SHP77 (cell line): ENCODE measurements around the gene CDH24.

Experiments used
- DNase-seq, 2 experiments: peaks; one replicate each; lab custom pipeline; 2025; lab: John Stamatoyannopoulos, UW

CDH24 gene

GRCh38 chr14:23043145-23043544 is 14.2 kb downstream of the CDH24 start:
- no peak for DNase-seq

DNA sequence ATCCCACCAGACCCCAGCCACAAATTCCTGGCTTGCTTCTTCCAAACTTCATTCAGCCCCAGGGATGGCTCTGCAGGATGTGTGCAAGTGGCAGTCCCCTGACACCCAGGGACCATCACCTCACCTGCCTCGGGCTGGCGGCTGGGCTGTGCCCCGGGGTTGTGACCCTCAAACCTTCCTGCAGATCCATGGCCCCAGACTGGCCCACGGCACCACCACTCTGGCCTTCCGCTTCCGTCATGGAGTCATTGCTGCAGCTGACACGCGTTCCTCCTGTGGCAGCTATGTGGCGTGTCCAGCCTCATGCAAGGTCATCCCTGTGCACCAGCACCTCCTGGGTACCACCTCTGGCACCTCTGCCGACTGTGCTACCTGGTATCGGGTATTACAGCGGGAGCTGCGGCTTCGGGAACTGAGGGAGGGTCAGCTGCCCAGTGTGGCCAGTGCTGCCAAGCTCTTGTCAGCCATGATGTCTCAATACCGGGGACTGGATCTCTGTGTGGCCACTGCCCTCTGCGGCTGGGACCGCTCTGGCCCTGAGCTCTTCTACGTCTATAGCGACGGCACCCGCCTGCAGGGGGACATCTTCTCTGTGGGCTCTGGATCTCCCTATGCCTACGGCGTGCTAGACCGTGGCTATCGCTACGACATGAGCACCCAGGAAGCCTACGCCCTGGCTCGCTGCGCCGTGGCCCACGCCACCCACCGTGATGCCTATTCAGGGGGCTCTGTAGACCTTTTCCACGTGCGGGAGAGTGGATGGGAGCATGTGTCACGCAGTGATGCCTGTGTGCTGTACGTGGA is 15.0 kb downstream of the CDH24 start, which contains the start of gene PSMB11:
TSS of gene PSMB11 (plus strand) at position 51 of the 804 bp plus-strand sequence. CDS start at position 65, 14 bp downstream.
- DNase-seq: no peak

DNA sequence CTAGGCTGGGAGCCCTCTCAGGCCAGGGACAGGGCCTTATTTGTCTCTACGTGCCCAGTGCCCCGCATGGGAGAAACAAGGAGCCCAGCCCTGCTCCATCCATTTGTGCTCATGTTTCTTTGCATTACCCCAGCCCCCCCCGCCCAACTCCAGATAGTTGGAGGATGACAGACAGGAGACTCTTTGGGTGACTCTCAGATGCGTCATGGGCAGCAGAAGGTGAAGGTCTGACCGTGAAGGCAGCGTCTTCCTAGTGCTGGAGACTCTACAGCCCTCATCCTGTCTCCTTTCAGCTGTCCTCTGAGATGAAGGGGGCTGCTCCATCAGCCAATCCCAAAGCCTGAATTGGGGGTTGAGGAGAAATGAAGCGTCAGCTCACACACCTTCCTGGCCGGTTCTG is 15.6 kb downstream of the CDH24 start:
- no peak for DNase-seq

- no peak for DNase-seq
Measured at GRCh38 chr14:23040100-23040499, 17.2 kb downstream of the CDH24 start.

GRCh38 chr14:23035303-23036144 is 21.8 kb downstream of the CDH24 start:
- no peak for DNase-seq

GRCh38 chr14:23034498-23035302 is 22.6 kb downstream of the CDH24 start, which contains the start of gene PSMB5:
TSS of gene PSMB5 (minus strand) at chr14:23034900. CDS start at chr14:23034881, 19 bp downstream.
- no peak for DNase-seq

DNA sequence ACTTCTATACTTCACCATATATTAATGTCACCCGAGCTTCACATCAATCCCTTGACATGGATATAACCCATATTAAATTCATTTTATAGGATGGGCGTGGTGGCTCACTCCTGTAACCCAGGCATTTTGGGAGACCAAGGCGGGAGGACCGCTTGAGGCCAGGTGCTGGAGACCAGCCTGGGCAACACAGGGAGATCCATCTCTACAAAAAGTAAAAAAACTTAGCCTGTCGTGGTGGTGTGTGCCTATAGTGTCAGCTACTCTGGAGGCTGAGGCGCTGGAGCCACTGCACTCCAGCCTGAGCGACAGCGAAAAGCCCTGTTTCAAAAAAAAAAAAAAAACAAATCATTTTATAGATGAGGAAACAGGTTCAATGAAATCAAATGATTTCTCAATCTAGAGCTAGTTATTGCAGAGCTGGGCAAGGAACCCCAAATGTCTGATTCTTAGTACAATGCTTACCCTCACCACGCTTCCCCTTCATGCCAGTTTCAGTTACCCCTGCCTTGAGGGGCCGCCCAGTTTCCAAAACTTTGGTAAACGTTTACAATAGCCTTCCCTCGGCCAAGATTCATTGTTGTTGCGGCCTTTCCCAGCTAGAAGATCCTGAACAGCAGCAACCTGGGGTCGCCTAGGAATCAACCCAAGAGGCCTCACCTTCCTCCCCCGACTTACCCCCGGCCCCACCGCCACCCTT is 23.4 kb downstream of the CDH24 start:
- no peak for DNase-seq

DNA sequence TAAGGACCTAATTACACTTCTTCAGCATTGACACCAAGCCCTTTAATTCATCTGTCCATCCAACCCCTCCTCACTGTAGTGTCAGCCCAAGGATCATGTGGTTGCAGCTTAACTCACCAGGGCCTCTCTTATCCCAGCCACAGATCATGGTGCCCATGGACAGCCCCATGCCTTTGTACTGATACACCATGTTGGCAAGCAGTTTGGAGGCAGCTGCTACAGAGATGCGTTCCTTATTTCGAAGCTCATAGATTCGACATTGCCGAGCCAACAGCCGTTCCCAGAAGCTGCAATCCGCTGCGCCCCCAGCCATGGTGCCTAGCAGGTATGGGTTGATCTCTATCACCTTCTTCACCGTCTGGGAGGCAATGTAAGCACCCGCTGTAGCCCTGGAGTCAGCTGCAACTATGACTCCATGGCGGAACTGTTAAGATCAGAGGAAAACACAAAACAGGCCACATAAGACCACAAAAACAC is 24.0 kb downstream of the CDH24 start:
- no peak for DNase-seq

DNA sequence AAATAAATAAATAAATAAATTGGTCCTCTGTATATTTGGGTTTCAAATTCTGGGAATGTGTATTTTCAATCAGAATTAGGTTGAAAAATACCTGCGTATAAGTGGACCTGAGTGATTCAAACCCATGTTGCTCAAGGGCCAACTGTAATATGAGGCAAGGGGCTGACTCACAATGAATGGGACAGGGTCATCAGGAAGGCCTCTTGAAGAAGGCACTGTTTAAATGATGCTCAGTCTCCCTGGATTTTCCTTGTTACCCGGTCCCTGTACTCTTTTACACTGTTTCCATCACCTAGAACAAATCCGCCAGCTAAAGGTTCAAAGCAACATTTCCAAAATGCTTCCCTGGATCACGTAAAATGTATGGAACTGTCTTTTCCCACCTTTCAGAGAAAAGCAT is 26.4 kb downstream of the CDH24 start:
- DNase-seq: no peak

GRCh38 chr14:23028799-23029198 is 28.5 kb downstream of the CDH24 start:
- no peak for DNase-seq

DNA sequence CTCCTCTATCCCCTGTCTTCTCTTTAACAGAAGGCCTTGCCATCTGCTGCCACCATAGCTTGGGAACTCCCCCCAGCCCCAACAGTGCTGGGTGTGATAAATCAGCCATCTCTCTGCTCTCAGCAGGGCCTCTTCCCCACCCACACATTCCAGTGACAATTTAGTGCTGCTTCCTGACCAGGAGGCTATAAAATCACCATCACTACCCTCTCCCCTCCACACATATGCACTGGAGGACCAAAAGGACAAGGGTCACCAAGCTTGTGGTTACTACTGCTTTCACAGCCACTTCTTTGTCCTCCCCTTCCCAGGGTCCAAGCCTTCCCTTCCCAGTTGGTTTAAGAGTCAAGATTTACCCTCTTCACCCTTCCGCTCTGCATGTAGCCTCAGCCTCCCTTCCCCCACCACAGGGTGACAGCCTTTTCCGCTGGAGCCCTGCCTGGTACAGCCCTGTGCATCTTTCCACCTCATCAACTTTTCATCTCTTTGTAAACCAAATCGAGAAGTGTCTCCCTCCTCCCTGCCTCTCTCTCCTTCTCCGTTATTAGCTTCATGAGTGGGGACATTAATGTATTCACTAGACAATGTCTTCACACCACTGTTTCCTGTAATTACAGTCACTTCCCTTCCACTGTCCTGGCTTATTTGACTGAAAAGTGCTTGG is 32.0 kb downstream of the CDH24 start:
- DNase-seq: no peak

- no peak for DNase-seq
Measured at GRCh38 chr14:23024612-23025075, 32.7 kb downstream of the CDH24 start.

DNA sequence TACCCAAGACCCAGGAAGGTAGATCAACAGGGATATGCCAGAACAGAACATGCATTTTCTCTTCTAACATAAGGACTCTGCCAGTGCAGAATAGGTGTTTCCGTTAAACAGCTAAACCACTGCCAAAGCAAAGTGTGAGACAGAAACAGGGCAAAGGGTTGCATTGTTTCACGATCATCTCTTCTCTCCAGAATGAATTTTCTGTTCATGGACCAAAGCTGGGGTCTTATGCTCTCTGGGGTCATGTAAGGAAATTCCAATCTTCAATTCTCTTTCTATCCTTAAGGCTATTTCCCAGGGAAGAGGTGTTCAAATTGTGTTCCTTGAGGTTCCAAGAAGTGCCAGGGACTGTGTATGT is 33.5 kb downstream of the CDH24 start:
- no peak for DNase-seq

GRCh38 chr14:23023022-23023794 is 34.1 kb downstream of the CDH24 start:
- no peak for DNase-seq

GRCh38 chr14:23021889-23022442 is 35.4 kb downstream of the CDH24 start:
- no peak for DNase-seq

GRCh38 chr14:23021434-23021833 is 35.9 kb downstream of the CDH24 start:
- no peak for DNase-seq

GRCh38 chr14:23020143-23021128 is 36.9 kb downstream of the CDH24 start:
- DNase-seq: no peak

DNA sequence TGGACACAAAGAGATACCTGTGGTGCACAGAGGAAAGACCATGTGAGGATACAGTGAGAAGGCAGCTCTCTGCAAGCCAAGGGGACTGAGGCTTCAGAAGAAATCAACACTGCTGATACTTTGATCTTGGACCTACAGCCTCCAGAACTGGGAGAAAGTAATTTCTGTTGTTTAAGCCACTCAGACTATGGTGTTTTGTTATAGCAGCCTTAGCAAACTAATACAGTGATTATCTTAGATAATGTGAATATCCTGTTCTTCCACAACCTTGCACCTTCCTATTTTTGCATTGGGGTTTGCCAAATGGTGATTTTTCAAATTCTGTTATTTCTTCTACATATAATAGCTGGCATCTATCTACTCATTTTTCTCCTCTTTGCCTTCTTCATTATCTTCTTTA is 39.2 kb downstream of the CDH24 start:
- no peak for DNase-seq
